Fibroblast of the aortic adventitia (primary cell): ENCODE results near the gene PIK3R1. TPM values are rescaled to one million over a fixed set of nuclear protein-coding genes. Genes with fewer than 3 reads are reported as not detected.

Source experiments
- DNase-seq: peaks from one replicate; pipeline ENCODE4 v3.0.0-alpha.2; 2010; ENCODE audit warnings: low read depth
- H3K4me3 ChIP-seq: 2 replicates; pipeline ENCODE4 v1.5.1; 2011; ENCODE audit warnings: low read depth, mild to moderate bottlenecking, control low read depth, low read length, moderate library complexity
- CTCF ChIP-seq: IDR thresholded peaks from 2 replicates; pipeline ENCODE4 v1.5.1; 2011; ENCODE audit warnings: mild to moderate bottlenecking, low read length, control low read depth, inconsistent platforms; ENCODE audit not compliant: insufficient read depth
- total RNA-seq: library from RNA; depleted of rRNA; stranded (reverse); fragments of >200 nt; gene quantifications from 2 replicates; pipeline ENCODE4 v1.2.3, GENCODE V29; 2012; ENCODE audit warnings: low replicate concordance

Gene PIK3R1
- total RNA-seq, 1 donor, result 45.1 TPM

- no peak overlapping the region for H3K4me3 ChIP-seq
- TF ChIP-seq CTCF, result no peak
- no peak for DNase-seq
These were observed 50.9 kb downstream of the PIK3R1 start for GRCh38 chr5:68266457-68266856.

GRCh38 chr5:68267066-68267465, 51.5 kb downstream of the PIK3R1 start:
- DNase-seq, result no peak
- TF ChIP-seq CTCF, result no peak
- H3K4me3 ChIP-seq, result no peak overlapping the region

GRCh38 chr5:68268101-68268851, 52.7 kb downstream of the PIK3R1 start:
- DNase-seq, result no peak
- H3K4me3 ChIP-seq, result no peak overlapping the region
- no peak for TF ChIP-seq CTCF

- H3K4me3 ChIP-seq, result no peak overlapping the region
- no peak for TF ChIP-seq CTCF
- no peak for DNase-seq
These were observed 53.2 kb downstream of the PIK3R1 start for GRCh38 chr5:68268852-68269130.

GRCh38 chr5:68269820-68270219, 54.3 kb downstream of the PIK3R1 start:
- TF ChIP-seq CTCF, result no peak
- H3K4me3 ChIP-seq, result no peak overlapping the region
- DNase-seq, result no peak

GRCh38 chr5:68270399-68270975, 54.9 kb downstream of the PIK3R1 start:
- TF ChIP-seq CTCF, result no peak
- no peak for DNase-seq
- H3K4me3 ChIP-seq, result no peak overlapping the region

- no peak overlapping the region for H3K4me3 ChIP-seq
- DNase-seq, result no peak
- TF ChIP-seq CTCF, result no peak
These were observed 55.6 kb downstream of the PIK3R1 start for GRCh38 chr5:68271124-68271523.
